Measurements from ENCODE around the gene ACTL7B.
"Not testable (repeated sequence)": the region's sequence is repeated elsewhere in the genome, so short reads cannot be mapped to it uniquely, and the experiment has no call there.

ACTL7B gene

GRCh38 chr9:108845947-108846346 is 9.8 kb downstream of the ACTL7B start:
- no peak overlapping the region for H3K9ac ChIP-seq (ENCODE audit: low read depth in 1 of 2, low read length in 2 of 2)
- H3K36me3 ChIP-seq (ENCODE audit: control insufficient read depth in 1 of 2, insufficient read depth in 2 of 2, low read length in 2 of 2): no peaks in the 10 kb centered on the region
- no peaks in the 10 kb centered on the region for H3K27me3 ChIP-seq (ENCODE audit: control insufficient read depth in 1 of 2, insufficient read depth in 2 of 2, low read length in 2 of 2)
- no peak overlapping the region for H3K4me3 ChIP-seq (ENCODE audit: low read depth in 1 of 2, low read length in 2 of 2)
- H3K27ac ChIP-seq (ENCODE audit: low read depth, low read length): no peak overlapping the region
- H3K4me1 ChIP-seq (ENCODE audit: control insufficient read depth in 1 of 2, insufficient read depth in 2 of 2, low read length in 2 of 2): no peaks in the 10 kb centered on the region
- no peaks in the 10 kb centered on the region for H3K9me3 ChIP-seq (ENCODE audit: control insufficient read depth in 1 of 2, low read length in 2 of 2)

GRCh38 chr9:108845507-108845906 is 10.3 kb downstream of the ACTL7B start:
- H3K9ac ChIP-seq (ENCODE audit: low read depth in 1 of 2, low read length in 2 of 2): no peak overlapping the region
- no peak overlapping the region for H3K27ac ChIP-seq (ENCODE audit: low read depth, low read length)
- no peaks in the 10 kb centered on the region for H3K27me3 ChIP-seq (ENCODE audit: control insufficient read depth in 1 of 2, insufficient read depth in 2 of 2, low read length in 2 of 2)

DNA sequence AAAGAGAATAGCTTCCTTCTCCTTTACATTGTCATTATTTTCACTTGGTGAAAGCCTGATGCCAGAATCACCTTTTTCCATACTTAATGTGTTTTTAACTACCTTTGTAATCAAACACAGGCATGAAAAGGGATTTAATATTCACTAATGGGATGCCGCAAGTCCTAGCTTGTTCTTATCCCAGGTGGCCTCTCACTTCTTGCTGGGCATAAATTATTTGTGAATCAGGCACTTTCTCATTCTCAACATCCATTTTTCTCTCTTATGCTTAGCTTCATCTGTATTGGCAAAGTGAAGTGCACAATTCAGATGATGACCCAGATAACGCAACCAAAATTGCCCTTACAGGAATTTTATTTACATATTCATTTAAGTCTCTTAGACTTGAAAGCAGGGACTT is 10.9 kb downstream of the ACTL7B start:
- Histone ChIP-seq H3K4me1 (ENCODE audit: control insufficient read depth in 1 of 2, insufficient read depth in 2 of 2, low read length in 2 of 2) (no peaks in the 10 kb centered on the region), H3K4me3 (ENCODE audit: low read depth in 1 of 2, low read length in 2 of 2) (no peak overlapping the region), H3K27ac (ENCODE audit: low read depth, low read length) (no peak overlapping the region), H3K27me3 (ENCODE audit: control insufficient read depth in 1 of 2, insufficient read depth in 2 of 2, low read length in 2 of 2) (no peaks in the 10 kb centered on the region), H3K9ac (ENCODE audit: low read depth in 1 of 2, low read length in 2 of 2) (no peak overlapping the region), H3K9me3 (ENCODE audit: control insufficient read depth in 1 of 2, low read length in 2 of 2) (no peaks in the 10 kb centered on the region), H3K36me3 (ENCODE audit: control insufficient read depth in 1 of 2, insufficient read depth in 2 of 2, low read length in 2 of 2) (no peaks in the 10 kb centered on the region)

More at GRCh38 chr9:108845507-108845906, 10.3 kb downstream of the ACTL7B start:
- H3K4me3 ChIP-seq (ENCODE audit: low read depth in 1 of 2, low read length in 2 of 2): no peak overlapping the region
- no peaks in the 10 kb centered on the region for H3K9me3 ChIP-seq (ENCODE audit: control insufficient read depth in 1 of 2, low read length in 2 of 2)
- no peaks in the 10 kb centered on the region for H3K36me3 ChIP-seq (ENCODE audit: control insufficient read depth in 1 of 2, insufficient read depth in 2 of 2, low read length in 2 of 2)
- no peaks in the 10 kb centered on the region for H3K4me1 ChIP-seq (ENCODE audit: control insufficient read depth in 1 of 2, insufficient read depth in 2 of 2, low read length in 2 of 2)

DNA sequence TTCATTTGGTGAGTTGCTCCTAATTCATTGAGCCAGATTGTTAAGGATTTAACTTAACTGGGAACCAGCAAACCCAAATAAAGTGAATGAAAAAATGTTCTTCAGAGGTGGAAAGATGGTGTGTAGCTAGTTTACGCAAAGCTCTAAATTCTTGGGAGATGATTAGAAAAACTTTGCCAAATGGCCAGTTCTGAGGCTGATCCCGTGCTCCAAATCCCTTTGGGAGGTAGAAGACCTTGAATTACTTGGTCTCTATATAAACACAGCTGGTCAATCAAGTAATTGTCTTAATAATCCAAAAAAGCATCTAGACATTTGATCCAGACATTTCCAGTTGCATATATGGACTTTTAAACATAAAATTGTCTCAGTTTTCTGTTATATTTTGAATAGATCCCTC is 11.4 kb downstream of the ACTL7B start:
- Histone ChIP-seq H3K4me3 (ENCODE audit: low read depth in 1 of 2, low read length in 2 of 2) (no peak overlapping the region), H3K9me3 (ENCODE audit: control insufficient read depth in 1 of 2, low read length in 2 of 2) (no peaks in the 10 kb centered on the region), H3K9ac (ENCODE audit: low read depth in 1 of 2, low read length in 2 of 2) (no peak overlapping the region), H3K4me1 (ENCODE audit: control insufficient read depth in 1 of 2, insufficient read depth in 2 of 2, low read length in 2 of 2) (no peaks in the 10 kb centered on the region), H3K27ac (ENCODE audit: low read depth, low read length) (no peak overlapping the region), H3K36me3 (ENCODE audit: control insufficient read depth in 1 of 2, insufficient read depth in 2 of 2, low read length in 2 of 2) (no peaks in the 10 kb centered on the region), H3K27me3 (ENCODE audit: control insufficient read depth in 1 of 2, insufficient read depth in 2 of 2, low read length in 2 of 2) (no peaks in the 10 kb centered on the region)

GRCh38 chr9:108842610-108843295 is 13.0 kb downstream of the ACTL7B start:
- Histone ChIP-seq H3K27ac (ENCODE audit: low read depth, low read length) (no peak overlapping the region), H3K27me3 (ENCODE audit: control insufficient read depth in 1 of 2, insufficient read depth in 2 of 2, low read length in 2 of 2) (no peaks in the 10 kb centered on the region), H3K9me3 (ENCODE audit: control insufficient read depth in 1 of 2, low read length in 2 of 2) (no peaks in the 10 kb centered on the region), H3K36me3 (ENCODE audit: control insufficient read depth in 1 of 2, insufficient read depth in 2 of 2, low read length in 2 of 2) (no peaks in the 10 kb centered on the region), H3K9ac (ENCODE audit: low read depth in 1 of 2, low read length in 2 of 2) (no peak overlapping the region), H3K4me1 (ENCODE audit: control insufficient read depth in 1 of 2, insufficient read depth in 2 of 2, low read length in 2 of 2) (no peaks in the 10 kb centered on the region), H3K4me3 (ENCODE audit: low read depth in 1 of 2, low read length in 2 of 2) (no peak overlapping the region)

GRCh38 chr9:108839561-108839960 is 16.2 kb downstream of the ACTL7B start:
- H3K4me3 ChIP-seq (ENCODE audit: low read depth in 1 of 2, low read length in 2 of 2); H3K9me3 ChIP-seq (ENCODE audit: control insufficient read depth in 1 of 2, low read length in 2 of 2); H3K36me3 ChIP-seq (ENCODE audit: control insufficient read depth in 1 of 2, insufficient read depth in 2 of 2, low read length in 2 of 2); H3K27me3 ChIP-seq (ENCODE audit: control insufficient read depth in 1 of 2, insufficient read depth in 2 of 2, low read length in 2 of 2); H3K4me1 ChIP-seq (ENCODE audit: control insufficient read depth in 1 of 2, insufficient read depth in 2 of 2, low read length in 2 of 2); H3K9ac ChIP-seq (ENCODE audit: low read depth in 1 of 2, low read length in 2 of 2); H3K27ac ChIP-seq (ENCODE audit: low read depth, low read length): not testable (repeated sequence)

DNA sequence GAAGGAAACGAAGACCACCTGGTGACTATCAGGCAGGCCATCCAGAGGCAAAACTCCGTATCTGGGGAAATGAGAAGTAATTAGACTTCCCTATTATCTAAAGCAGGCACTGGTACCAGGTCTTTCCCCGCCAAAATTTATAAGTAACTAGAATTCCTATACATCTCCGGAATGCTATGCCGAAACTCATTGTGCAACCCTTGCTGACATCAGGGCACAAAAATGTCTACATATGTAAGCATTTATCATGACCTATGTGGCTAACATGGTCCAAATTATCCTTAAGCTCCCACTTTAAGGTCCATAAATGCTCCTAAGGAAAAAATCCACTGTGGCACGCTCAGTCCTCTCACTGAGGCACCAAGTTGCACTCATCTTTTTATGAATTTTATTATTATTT is 17.8 kb downstream of the ACTL7B start:
- Histone ChIP-seq H3K27ac (ENCODE audit: low read depth, low read length) (no peak overlapping the region), H3K4me1 (ENCODE audit: control insufficient read depth in 1 of 2, insufficient read depth in 2 of 2, low read length in 2 of 2) (no peaks in the 10 kb centered on the region), H3K4me3 (ENCODE audit: low read depth in 1 of 2, low read length in 2 of 2) (no peak overlapping the region), H3K36me3 (ENCODE audit: control insufficient read depth in 1 of 2, insufficient read depth in 2 of 2, low read length in 2 of 2) (no peaks in the 10 kb centered on the region), H3K9ac (ENCODE audit: low read depth in 1 of 2, low read length in 2 of 2) (no peak overlapping the region), H3K27me3 (ENCODE audit: control insufficient read depth in 1 of 2, insufficient read depth in 2 of 2, low read length in 2 of 2) (no peaks in the 10 kb centered on the region), H3K9me3 (ENCODE audit: control insufficient read depth in 1 of 2, low read length in 2 of 2) (no peaks in the 10 kb centered on the region)

GRCh38 chr9:108837530-108837929 is 18.3 kb downstream of the ACTL7B start:
- Histone ChIP-seq H3K36me3 (ENCODE audit: control insufficient read depth in 1 of 2, insufficient read depth in 2 of 2, low read length in 2 of 2) (no peaks in the 10 kb centered on the region), H3K27me3 (ENCODE audit: control insufficient read depth in 1 of 2, insufficient read depth in 2 of 2, low read length in 2 of 2) (no peaks in the 10 kb centered on the region)

GRCh38 chr9:108836781-108837180 is 19.0 kb downstream of the ACTL7B start:
- H3K4me3 ChIP-seq (ENCODE audit: low read depth in 1 of 2, low read length in 2 of 2): no peak overlapping the region
- H3K4me1 ChIP-seq (ENCODE audit: control insufficient read depth in 1 of 2, insufficient read depth in 2 of 2, low read length in 2 of 2): no peaks in the 10 kb centered on the region
- H3K36me3 ChIP-seq (ENCODE audit: control insufficient read depth in 1 of 2, insufficient read depth in 2 of 2, low read length in 2 of 2): no peaks in the 10 kb centered on the region
- no peak overlapping the region for H3K27ac ChIP-seq (ENCODE audit: low read depth, low read length)
- no peaks in the 10 kb centered on the region for H3K9me3 ChIP-seq (ENCODE audit: control insufficient read depth in 1 of 2, low read length in 2 of 2)
- no peaks in the 10 kb centered on the region for H3K27me3 ChIP-seq (ENCODE audit: control insufficient read depth in 1 of 2, insufficient read depth in 2 of 2, low read length in 2 of 2)
- H3K9ac ChIP-seq (ENCODE audit: low read depth in 1 of 2, low read length in 2 of 2): no peak overlapping the region

More at GRCh38 chr9:108837530-108837929, 18.3 kb downstream of the ACTL7B start:
- H3K9me3 ChIP-seq (ENCODE audit: control insufficient read depth in 1 of 2, low read length in 2 of 2): no peaks in the 10 kb centered on the region
- H3K27ac ChIP-seq (ENCODE audit: low read depth, low read length): no peak overlapping the region
- no peaks in the 10 kb centered on the region for H3K4me1 ChIP-seq (ENCODE audit: control insufficient read depth in 1 of 2, insufficient read depth in 2 of 2, low read length in 2 of 2)
- no peak overlapping the region for H3K4me3 ChIP-seq (ENCODE audit: low read depth in 1 of 2, low read length in 2 of 2)
- H3K9ac ChIP-seq (ENCODE audit: low read depth in 1 of 2, low read length in 2 of 2): no peak overlapping the region

DNA sequence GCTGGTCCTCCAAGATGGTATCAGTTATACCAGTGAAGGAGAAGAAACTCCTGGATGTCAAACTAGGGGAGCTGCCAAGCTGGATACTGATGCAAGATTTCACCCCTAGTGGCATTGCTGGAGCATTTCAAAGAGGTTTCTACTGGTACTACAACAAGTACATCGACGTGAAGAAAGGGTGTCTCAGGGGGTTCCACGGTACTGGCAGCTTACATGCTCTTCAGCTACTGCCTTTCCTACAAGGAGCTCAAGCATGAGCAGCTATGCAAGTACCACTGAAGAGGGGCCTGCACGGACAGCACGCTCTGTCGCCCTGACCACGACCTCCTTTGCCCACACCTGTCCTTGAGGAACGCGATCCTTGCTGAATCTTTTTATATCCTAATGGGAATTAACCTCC is 19.5 kb downstream of the ACTL7B start:
- Histone ChIP-seq H3K27ac (ENCODE audit: low read depth, low read length) (no peak overlapping the region), H3K27me3 (ENCODE audit: control insufficient read depth in 1 of 2, insufficient read depth in 2 of 2, low read length in 2 of 2) (no peaks in the 10 kb centered on the region), H3K36me3 (ENCODE audit: control insufficient read depth in 1 of 2, insufficient read depth in 2 of 2, low read length in 2 of 2) (no peaks in the 10 kb centered on the region), H3K9me3 (ENCODE audit: control insufficient read depth in 1 of 2, low read length in 2 of 2) (no peaks in the 10 kb centered on the region), H3K4me1 (ENCODE audit: control insufficient read depth in 1 of 2, insufficient read depth in 2 of 2, low read length in 2 of 2) (no peaks in the 10 kb centered on the region), H3K9ac (ENCODE audit: low read depth in 1 of 2, low read length in 2 of 2) (no peak overlapping the region), H3K4me3 (ENCODE audit: low read depth in 1 of 2, low read length in 2 of 2) (no peak overlapping the region)

GRCh38 chr9:108835831-108836230 is 20.0 kb downstream of the ACTL7B start:
- Histone ChIP-seq H3K27ac (ENCODE audit: low read depth, low read length) (no peak overlapping the region), H3K9me3 (ENCODE audit: control insufficient read depth in 1 of 2, low read length in 2 of 2) (no peaks in the 10 kb centered on the region), H3K9ac (ENCODE audit: low read depth in 1 of 2, low read length in 2 of 2) (no peak overlapping the region), H3K4me3 (ENCODE audit: low read depth in 1 of 2, low read length in 2 of 2) (no peak overlapping the region), H3K4me1 (ENCODE audit: control insufficient read depth in 1 of 2, insufficient read depth in 2 of 2, low read length in 2 of 2) (no peaks in the 10 kb centered on the region), H3K36me3 (ENCODE audit: control insufficient read depth in 1 of 2, insufficient read depth in 2 of 2, low read length in 2 of 2) (no peaks in the 10 kb centered on the region), H3K27me3 (ENCODE audit: control insufficient read depth in 1 of 2, insufficient read depth in 2 of 2, low read length in 2 of 2) (no peaks in the 10 kb centered on the region)
